Measurements from ENCODE around the gene FAM83G.

The FAM83G gene

GRCh38 chr17:19017804-19018599 is 13.4 kb upstream of the FAM83G start:
- TF ChIP-seq CTCF (IDR thresholded peaks at IDR 0.05; ENCODE audit: control extremely low read depth, extremely low read depth, low read depth, missing control alignments) = no peak
- no peak for DNase-seq (ENCODE audit: extremely low spot score)
- CTCF ChIA-PET = interaction anchor here (1.5 to 1.6 kb wide), 2 partner anchors 9 to 392 kb away, joined by 4 read pairs; no protein-coding TSS in a partner anchor
- POLR2A ChIA-PET = no interaction called here

GRCh38 chr17:19017401-19017800 is 12.8 kb upstream of the FAM83G start:
- CTCF ChIA-PET = interaction anchor here (1.0 kb wide), 1 partner anchor 56 kb away, joined by 4 read pairs; no protein-coding TSS in a partner anchor
- POLR2A ChIA-PET = no interaction called here
- no peak for TF ChIP-seq CTCF (IDR thresholded peaks at IDR 0.05; ENCODE audit: control extremely low read depth, extremely low read depth, low read depth, missing control alignments)
- DNase-seq (ENCODE audit: extremely low spot score) = no peak

- ChIA-PET CTCF (interaction anchor here (1.0 kb wide), 1 partner anchor 56 kb away, joined by 4 read pairs; no protein-coding TSS in a partner anchor), POLR2A (interaction anchor here (0.6 kb wide), 1 partner anchor 817 kb away, joined by 4 read pairs; no protein-coding TSS in a partner anchor)
- DNase-seq (ENCODE audit: extremely low spot score) = no peak
- TF ChIP-seq CTCF (IDR thresholded peaks at IDR 0.05; ENCODE audit: control extremely low read depth, extremely low read depth, low read depth, missing control alignments) = no peak
These were observed 12.3 kb upstream of the FAM83G start for GRCh38 chr17:19016881-19017280.

GRCh38 chr17:19016297-19016696 is 11.7 kb upstream of the FAM83G start:
- ChIA-PET CTCF (interaction anchor here (1.0 kb wide), 1 partner anchor 55 kb away, joined by 4 read pairs; no protein-coding TSS in a partner anchor), POLR2A (interaction anchor here (0.6 kb wide), 1 partner anchor 817 kb away, joined by 4 read pairs; no protein-coding TSS in a partner anchor)
- no peak for TF ChIP-seq CTCF (IDR thresholded peaks at IDR 0.05; ENCODE audit: control extremely low read depth, extremely low read depth, low read depth, missing control alignments)
- no peak for DNase-seq (ENCODE audit: extremely low spot score)

GRCh38 chr17:19015428-19015827 is 10.9 kb upstream of the FAM83G start:
- no peak for DNase-seq (ENCODE audit: extremely low spot score)
- POLR2A ChIA-PET = no interaction called here
- CTCF ChIA-PET = interaction anchor here (1.1 kb wide), 1 partner anchor 390 kb away, joined by 3 read pairs; no protein-coding TSS in a partner anchor
- no peak for TF ChIP-seq CTCF (IDR thresholded peaks at IDR 0.05; ENCODE audit: control extremely low read depth, extremely low read depth, low read depth, missing control alignments)

- CTCF ChIA-PET = interaction anchor here (1.1 kb wide), 1 partner anchor 389 kb away, joined by 3 read pairs; no protein-coding TSS in a partner anchor
- TF ChIP-seq CTCF (IDR thresholded peaks at IDR 0.05; ENCODE audit: control extremely low read depth, extremely low read depth, low read depth, missing control alignments) = no peak
- POLR2A ChIA-PET = no interaction called here
- no peak for DNase-seq (ENCODE audit: extremely low spot score)
These were observed 10.2 kb upstream of the FAM83G start for GRCh38 chr17:19014628-19015215.
